ENCODE measurements around the gene MT3.

DNA sequence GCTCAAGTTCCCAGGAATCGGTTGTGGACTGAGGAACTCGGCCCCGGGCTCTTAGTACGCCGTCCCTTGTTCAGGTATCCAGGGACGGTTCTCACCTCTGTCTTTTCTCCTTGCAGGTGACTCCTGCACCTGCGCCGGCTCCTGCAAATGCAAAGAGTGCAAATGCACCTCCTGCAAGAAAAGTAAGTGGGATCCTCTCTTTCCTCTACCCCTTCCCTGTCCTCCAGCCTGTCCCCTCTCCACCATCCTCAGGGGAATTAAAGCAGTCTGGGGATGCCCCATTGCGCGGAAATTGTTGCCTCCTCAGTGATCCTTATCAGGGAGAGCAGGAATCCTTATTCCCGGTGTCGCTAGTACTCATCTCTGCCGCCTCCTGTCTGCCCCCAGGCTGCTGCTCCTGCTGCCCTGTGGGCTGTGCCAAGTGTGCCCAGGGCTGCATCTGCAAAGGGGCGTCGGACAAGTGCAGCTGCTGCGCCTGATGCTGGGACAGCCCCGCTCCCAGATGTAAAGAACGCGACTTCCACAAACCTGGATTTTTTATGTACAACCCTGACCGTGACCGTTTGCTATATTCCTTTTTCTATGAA, 19.6 kb downstream of the MT3 start:
- TF ChIP-seq, protein P1, sequence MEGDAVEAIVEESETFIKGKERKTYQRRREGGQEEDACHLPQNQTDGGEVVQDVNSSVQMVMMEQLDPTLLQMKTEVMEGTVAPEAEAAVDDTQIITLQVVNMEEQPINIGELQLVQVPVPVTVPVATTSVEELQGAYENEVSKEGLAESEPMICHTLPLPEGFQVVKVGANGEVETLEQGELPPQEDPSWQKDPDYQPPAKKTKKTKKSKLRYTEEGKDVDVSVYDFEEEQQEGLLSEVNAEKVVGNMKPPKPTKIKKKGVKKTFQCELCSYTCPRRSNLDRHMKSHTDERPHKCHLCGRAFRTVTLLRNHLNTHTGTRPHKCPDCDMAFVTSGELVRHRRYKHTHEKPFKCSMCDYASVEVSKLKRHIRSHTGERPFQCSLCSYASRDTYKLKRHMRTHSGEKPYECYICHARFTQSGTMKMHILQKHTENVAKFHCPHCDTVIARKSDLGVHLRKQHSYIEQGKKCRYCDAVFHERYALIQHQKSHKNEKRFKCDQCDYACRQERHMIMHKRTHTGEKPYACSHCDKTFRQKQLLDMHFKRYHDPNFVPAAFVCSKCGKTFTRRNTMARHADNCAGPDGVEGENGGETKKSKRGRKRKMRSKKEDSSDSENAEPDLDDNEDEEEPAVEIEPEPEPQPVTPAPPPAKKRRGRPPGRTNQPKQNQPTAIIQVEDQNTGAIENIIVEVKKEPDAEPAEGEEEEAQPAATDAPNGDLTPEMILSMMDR (conservative IDR thresholded peaks at IDR 0.05), result no peak
- no peak for TF ChIP-seq EZH2 (IDR thresholded peaks at IDR 0.05; ENCODE audit: low read depth)

Measured in PC-9 (cell line).